NAMALWA (cell line): ENCODE measurements around the gene COL6A2.
"Not testable (repeated sequence)": the region's sequence is repeated elsewhere in the genome, so short reads cannot be mapped to it uniquely, and the experiment has no call there.

Experiments
- DNase-seq: peaks from one replicate; pipeline ENCODE4 v3.0.0-alpha.2; 2015; ENCODE audit warnings: low spot score

COL6A2 gene

DNA sequence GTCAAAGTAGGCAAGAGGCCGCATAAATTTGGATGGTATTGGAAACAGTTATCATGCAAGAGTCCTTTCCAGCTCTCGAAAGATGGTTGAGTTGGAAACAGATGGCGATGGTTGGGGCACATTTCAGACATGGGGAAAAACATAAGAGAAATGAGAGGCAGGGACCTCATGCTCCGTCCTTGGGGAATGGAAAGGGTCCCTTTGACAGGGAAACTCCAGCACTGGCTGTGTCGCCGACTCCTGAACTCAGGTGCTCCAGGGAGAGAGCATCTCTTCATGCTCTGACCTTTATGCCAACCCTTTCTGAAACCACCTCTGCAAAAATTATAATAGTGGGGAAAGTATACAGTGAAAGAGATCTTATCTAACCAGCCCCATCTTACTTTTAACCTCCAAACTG, 36.8 kb upstream of the COL6A2 start:
- DNase-seq = no peak

DNA sequence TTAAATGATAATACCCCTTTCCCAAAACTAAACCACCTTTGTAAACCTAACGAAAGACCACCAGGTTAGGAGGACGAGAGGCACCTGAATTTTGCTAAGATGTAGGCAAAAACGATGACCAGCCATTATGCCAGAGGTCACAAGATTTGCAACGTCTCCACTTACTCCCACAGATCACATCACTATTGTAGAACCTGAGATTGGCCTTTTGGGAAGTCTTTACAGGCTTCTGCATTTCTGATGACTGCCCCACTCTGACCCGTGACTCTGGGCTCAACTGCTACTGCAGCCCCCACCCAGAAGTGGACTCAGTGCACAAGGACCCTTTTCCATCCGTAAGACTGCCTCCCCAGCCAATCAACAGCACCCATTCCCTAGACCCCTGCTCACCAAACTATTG, 36.4 kb upstream of the COL6A2 start:
- no peak for DNase-seq

DNA sequence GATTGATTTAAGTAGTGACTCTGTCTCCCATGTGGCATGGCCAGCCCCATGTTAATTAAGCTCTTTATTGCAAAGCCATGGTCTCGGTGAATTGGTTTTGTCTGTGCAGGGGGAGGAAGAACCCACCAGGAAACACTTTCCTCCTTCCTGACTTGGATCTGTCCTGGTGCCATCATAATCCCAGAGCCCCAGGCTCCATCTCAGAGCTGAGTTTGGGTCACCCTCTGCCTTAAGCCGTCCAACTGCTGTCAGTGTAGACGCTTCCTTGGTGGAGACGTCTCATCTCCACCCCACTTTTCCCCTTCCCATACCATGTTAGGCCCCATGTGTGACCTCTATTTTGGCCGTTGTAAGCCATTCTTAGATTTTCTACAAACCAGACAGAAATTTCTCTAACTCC, 36.0 kb upstream of the COL6A2 start:
- DNase-seq = no peak

DNA sequence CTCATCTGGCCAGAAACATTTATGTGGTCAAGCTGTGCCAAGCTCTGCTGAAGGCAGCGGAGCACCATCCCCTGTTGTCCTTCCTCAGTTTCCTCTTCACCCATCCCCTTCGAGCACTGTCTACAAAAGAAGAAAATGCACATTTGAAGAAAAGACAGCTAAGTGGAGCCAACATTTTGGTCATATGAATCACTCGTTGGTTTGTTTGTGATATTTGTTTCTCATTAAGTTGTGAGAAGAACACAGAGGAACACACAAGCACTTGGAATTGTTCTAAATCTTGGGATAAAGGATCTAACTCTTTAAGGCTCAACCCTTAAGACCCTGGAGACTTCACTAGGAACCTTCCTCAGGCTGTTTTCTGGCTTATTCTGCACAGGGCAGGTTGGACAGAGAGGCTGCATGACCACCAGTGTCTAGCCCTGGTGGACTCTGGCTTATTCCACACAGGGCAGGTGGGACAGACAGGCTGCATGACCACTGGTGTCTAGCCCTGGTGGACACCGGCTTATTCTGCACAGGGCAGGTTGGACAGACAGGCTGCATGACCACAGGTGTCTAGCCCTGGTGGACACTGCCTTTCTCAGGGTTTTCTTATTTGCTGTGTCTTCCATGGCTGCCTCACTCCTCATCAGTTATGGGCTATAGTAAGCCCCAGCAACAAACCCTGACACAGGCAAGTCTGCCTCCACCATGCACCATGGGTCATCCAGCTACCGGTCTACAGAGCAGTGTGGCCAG, 35.3 kb upstream of the COL6A2 start:
- DNase-seq = no peak

DNA sequence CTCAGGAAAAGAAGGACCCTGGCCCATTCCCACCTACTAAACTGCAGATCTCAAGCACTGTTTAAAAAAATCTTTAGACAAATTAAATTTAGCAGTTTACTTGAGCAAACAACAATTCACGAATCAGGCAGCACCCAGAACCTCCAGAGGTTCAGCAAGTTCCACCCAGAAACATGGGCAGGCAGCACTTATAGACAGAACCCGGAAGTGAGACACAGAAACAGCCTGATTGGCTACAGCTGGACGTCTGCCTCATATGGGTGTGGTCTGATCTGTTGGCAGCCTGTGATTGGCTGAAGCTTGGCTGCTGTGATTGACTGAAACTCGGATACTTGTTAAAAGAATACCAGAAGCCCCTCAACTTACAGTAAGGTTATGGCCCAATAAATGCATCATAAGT, 34.7 kb upstream of the COL6A2 start:
- peak; percentile 78 for DNase-seq

DNA sequence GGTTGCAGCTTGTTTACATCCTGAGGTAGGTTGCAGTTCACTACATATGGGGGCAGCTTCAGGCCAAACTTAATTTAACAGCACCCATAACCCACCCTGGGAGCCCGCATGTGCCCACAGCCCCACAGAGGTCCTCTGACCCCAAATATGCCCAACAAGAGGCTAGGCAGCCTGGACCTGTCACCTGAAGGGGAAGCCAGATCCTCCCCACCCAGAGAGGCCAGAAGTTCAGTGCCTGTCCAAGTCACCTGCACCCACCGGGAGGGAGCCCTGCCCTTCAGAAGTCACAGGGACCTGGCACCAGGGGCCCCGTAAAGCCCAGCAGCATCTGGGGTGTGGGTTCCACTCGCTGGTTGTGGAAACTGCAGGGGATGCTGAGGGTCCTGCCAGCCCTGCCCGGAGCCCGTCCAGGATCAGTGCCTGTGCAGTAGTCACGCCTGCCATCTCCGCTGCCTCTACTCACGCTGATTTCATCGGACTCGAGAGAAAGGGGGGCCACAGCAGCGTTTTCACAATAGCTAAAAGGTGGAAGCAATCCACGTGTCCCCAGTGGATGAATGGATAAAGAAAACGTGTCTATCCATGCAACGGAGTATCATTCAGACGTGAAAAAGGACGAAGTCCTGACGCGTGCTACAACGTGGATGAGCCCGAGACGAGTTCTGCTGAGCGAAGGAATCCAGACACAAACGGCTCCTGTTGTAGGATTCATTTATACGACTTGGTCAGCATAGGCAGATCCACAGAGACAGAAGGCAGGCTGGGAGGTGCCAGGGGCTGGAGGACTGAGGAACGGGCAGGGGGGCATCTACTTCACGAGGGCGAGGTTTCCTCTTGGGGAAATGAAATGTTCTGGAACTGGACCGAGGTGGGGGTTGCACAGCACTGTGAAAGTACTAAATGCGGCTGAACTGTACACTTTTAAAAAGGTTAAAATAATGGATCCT, 33.9 kb upstream of the COL6A2 start:
- DNase-seq = no peak

DNA sequence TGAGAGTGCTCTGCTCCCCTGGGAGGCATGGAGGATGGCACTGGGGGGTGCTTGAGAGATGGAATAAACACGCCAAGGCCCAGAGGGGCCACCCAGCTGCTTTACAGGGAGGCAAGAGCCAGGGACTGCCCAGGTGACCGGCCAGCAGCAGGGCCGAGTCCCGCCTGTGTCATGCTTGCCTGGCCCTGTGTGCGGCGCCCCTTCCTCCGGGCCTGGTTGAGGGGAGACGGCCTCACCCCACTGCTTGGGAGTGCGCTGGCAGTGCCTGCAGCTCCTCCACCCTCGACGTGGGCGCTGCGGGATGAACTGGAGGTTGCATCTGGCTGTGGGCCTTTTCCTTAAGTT, 33.1 kb upstream of the COL6A2 start:
- no peak for DNase-seq

DNA sequence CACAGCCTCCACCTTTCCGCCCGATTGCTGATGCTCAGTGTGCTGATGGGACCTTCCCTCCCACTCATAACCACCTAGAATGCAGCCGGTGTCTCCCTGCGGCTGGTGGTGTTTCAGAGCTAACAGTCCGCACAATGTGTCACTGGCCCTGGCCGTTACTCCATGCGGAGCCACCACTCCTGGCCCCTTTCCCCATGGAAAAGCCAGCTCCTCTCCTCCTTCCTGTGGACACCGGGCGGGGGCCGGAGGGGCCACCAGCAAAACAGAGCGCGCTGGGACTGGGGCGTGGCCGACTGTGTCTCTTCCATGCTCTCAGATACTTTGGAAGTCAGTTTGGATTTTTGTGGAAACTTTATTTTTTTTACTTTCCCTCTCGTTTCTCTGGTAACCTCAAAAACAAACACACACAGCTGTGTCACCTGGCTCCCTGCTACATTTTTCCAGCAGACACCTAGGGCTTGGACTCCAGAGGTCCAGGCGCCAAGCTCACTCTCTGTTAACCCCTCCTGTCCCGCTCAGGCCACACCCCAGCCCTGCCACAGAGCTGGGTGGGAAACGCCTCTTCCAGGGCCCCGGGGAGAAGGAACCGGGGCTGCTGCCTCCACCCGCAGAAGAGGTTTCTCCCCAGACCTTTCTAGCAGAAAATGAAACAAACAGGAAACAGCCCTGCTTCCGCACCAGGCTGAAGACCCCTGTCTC, 32.5 kb upstream of the COL6A2 start:
- DNase-seq = no peak

DNA sequence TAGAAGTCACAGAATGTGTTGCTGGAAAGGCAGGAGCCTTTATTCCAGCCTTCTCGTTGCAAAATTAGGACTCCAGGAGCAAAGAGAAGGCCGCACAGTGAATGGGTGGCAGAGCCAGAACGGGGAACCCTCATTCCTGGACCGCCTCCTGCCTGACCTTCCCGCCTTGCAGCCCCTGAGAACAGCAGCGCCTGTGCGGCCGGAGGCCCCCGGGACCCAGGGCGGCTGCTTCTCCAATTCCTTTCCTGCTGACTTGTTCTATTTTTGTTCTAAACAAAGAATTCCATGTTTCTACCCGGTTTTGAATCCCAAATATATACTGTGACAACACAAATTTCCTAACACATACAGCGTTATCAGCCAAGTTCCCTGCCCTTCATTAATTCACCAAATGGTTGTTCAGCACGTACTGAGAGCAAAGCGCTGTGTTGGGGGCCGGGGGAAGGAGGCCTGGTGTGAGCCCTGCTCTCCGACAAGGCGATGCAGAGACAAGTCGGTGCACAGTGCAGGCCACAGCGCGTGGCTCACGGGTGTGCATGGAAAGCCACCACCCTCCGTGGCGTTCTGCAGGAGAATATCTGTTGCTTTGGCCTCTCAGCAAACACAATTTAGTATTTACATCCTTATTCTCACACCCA, 31.9 kb upstream of the COL6A2 start:
- no peak for DNase-seq

DNA sequence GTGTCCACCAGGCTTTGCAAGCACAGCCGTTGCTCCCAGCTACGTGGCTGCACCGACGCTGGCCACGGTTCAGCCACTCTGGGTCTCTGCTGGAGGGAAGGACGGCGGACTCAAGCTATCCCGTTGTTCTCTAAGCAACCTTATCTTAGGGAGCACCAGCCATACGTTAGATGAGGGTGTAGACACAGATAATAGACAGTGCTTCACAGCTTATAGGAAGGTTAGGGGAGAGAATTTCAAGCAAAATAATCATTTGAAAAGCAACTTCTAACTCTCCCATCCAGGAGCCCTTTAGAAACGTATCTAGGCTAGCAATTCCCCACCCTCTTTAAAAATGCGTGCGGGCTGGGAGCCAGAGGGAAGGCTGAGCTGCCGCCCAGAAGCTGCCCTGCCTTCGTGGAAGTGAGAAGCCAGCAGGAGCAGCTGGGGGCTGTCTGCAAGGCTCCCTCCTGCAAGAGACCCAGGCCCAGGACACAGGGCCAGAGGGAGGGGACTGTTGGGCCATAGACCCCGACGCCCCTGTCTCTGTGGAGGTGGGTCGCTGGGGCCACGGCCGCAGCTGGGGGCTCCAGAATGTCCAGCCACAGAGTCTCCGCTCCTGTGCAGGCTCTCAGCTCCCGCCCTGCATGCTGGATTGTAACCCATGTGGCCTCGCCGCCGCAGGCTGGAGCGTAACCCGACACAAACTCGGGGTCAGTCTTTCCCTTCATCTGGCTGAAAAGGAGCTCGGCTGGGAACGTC, 31.2 kb upstream of the COL6A2 start:
- DNase-seq = no peak

DNA sequence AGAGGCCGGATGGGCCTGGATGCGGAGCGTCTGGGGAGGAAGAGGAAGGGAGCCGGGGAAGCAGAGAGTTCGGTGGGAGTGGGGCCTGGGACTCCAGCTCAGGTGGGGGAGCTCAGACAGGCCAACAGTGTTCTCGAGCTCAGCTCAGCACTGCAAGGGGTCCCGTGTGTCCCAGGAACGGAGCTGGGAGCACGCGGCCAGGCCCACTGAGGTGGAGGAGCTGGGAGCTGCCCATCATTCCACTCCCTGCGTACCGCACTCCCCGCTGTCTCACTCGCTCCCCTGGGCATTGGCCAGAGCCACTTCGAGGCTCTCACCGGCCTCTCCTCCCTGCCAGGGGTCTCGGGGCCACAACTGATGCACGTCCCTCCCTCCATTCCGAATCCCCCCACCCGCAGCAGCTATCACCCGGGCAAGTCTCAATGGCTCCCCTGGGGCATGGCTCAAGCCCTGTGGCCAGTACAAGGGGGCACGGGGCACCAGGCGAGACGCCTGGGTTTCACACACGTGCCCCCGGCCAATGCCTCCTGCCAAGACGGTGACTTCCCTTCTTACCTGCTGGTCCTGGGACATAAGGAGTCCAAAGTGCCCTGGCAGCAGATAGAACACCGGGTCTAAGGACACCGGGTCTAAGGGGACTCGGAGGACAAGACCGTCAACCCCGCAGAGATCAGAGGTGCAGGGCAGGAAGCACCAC, 30.3 kb upstream of the COL6A2 start:
- DNase-seq = no peak

DNA sequence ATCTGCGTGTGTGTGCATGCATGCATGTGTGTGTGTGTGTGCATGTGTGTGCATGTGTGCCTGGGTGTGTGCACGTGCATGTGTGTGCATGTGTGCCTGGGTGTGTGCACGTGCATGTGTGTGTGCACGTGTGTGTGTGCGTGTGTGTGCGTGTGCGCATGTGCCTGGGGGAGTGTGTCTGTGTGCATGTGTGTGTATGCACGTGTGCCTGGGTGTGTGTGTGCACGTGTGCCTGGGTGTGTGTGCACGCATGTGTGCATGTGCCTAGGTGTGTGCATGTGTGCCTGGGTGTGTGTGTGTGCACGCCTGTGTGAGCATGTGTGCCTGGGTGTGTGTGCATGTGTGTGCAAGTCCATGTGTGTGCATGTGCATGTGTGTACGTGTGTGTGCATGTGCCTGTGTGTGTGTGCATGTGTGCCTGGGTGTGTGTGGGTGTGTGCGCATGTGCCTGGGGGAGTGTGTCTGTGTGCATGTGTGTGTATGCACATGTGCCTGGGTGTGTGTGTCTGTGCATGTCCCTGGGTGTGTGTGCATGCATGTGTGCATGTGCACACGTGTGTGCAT, 29.3 kb upstream of the COL6A2 start:
- DNase-seq = no peak

DNA sequence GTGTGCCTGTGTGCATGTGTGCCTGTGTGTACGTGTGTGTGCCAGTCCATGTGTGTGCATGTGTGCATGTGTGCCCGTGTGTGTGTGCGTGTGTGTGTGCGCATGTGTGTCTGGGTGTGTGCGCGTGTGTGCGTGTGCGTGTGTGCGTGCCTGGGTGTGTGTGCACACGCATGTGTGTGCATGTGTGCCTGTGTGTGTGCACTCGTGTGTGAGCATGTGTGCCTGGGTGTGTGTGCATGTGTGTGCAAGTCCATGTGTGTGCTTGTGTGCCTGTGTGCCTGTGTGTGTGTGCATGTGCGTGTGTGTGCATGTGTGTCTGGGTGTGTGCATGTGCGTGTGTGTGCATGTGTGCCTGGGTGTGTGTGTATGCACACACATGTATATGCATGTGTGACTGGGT, 28.7 kb upstream of the COL6A2 start:
- DNase-seq = no peak

DNA sequence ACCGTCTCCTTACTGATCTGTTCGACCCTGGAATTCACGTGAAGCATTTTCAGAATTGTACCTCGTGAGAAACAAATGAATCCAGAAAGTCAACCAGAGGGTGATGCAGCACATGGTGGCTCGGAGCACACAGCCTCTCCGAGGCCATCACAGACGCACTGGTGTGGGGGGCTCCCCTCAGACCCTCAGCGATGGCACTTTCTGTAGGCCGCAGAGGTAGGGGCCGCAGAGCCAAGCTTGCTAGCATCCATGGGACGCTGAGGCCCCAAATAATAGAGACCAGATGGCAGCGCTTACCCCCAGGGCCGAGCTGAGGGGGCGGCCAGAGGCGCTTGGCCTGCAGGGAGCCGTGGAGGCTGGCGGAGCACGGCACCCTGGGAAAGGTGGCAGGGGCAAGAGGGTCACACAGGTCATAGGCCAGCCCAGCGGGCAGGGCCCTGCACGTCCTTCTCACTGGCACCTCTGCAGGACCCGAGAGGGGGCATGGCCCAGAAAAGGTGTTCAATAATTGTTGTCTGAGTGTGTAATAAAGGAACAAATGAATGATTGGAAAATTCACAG, 28.1 kb upstream of the COL6A2 start:
- no peak for DNase-seq

DNA sequence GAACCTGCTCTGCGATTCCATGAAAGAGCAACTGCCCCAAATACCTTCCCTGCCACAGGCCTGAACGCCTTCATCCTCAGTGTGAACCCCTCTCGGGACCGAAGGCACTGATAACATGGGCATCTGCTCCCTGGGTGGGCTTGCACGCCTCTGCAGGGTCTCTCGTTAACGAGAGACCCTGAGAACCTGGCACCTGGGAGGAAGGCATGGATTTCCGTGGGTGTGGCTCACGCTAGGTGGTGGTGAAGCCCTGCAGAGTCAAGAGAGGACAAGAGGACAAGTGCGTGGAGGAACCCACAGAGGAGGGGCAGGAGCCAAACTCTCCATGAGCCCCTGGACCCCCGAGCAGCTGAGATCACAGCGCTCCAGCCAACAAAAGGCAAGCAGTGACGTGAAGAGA, 26.8 kb upstream of the COL6A2 start:
- DNase-seq = no peak

DNA sequence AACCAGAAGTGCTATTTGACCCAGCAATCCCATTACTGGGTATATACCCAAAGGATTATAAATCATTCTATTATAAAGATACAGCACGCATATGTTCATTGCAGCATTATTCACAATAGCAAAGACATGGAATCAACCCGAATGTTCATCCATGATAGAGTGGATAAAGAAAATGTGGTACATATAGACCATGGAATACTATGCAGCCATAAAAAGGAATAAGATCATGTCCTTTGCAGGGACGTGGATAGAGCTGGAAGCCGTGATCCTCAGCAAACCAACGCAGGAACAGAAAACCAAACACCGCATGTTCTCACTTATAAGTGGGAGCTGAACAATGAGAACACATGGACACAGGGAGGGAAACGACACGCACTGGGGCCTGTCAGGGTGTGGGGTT, 21.2 kb upstream of the COL6A2 start:
- DNase-seq = not testable (repeated sequence)

DNA sequence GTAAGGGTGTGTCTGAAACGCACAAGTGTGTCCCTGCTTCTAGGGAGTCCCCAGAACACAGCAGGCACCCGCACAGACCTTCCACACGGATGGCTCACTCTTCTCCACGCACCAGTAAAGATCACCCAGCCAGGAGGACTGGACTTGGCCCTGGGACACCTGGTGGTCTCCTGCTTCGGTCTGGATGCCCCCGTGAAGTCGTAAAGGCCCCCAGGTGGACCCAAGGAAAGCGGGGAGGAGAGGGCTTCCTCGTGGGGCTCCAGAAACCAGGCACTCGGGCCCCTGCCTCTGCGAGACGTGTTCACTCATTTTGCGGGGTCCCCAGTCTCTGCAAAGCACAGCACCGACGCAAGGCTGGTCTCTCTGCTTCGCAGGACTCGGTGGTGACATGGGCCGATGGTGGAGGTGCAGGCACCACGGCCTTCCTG, 20.2 kb upstream of the COL6A2 start:
- no peak for DNase-seq

DNA sequence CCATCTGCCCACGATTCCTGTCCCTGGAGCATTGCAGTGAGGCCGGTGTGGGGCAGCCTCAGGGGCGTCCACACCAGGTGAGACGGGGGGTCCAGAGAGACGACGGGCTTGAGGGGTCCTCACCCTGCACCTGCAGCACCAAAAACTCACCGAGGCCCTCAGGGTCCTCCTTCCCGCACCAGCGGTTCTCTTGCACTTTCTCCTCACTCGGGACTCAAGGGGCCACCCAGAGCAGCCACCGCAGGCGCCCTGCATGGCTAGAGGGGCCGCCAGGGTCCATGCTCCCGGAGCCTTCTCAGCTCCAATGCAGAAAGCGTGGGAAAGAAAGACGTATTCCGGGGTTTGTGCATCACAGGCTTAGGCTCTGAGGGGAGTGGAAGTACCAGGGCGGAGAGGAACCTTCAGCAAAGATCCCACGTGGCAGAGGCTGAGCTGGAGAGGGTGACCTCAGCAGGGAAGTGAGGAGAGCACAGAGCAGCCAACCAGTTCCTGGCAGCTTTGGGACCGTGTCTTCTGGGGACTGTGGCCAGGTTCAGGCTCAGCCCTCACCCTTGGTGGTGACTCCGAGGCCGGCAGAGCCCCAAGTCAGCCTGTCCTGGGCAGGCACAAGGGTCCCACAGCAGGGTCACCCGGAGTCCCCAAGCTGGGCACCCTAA, 19.5 kb upstream of the COL6A2 start:
- no peak for DNase-seq

DNA sequence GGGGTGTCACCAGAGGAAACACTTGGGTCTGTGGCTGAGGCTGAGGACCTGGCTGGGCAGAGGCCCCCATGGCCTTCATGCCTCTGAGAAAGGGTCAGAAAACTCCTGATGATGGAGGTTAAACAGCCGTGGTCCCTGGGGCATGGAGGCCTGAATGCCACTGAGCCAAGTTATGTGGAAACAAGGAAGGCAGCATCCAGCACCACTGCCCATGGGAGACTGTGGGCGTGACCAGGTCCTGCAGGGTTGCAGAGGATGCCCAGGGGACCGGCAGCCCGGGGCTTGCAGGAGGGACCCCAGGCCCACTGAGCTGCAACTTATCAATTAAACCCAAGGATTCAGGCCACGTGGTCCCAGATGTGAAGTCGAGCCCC, 18.9 kb upstream of the COL6A2 start:
- DNase-seq = no peak
